IPS DF 6.9 (cell line): ENCODE data around the gene NELFCD.
"Not testable (repeated sequence)": the region's sequence is repeated elsewhere in the genome, so short reads cannot be mapped to it uniquely, and the experiment has no call there.

ENCODE experiments used
- DNase-seq: peaks from one replicate; pipeline ENCODE4 v3.0.0-alpha.2; 2013; ENCODE audit warnings: low read depth, low spot score
- H3K27ac ChIP-seq: one replicate; pipeline ENCODE4 v1.5.1; 2013; ENCODE audit warnings: low read length, control low read depth
- H3K27me3 ChIP-seq: 2 replicates; pipeline ENCODE4 v1.6.1; 2013; ENCODE audit warnings: mild to moderate bottlenecking, low read length; ENCODE audit not compliant: control insufficient read depth, insufficient read depth
- H3K36me3 ChIP-seq: 2 replicates; pipeline ENCODE4 v1.6.1; 2013; ENCODE audit warnings: low read length; ENCODE audit not compliant: control insufficient read depth, insufficient read depth
- H3K4me1 ChIP-seq: 2 replicates; pipeline ENCODE4 v1.6.1; 2013; ENCODE audit warnings: low read length; ENCODE audit not compliant: control insufficient read depth, insufficient read depth
- H3K4me3 ChIP-seq: 2 replicates; pipeline ENCODE4 v1.5.1; 2013; ENCODE audit warnings: mild to moderate bottlenecking, low read length
- H3K9me3 ChIP-seq: 2 replicates; pipeline ENCODE4 v1.6.1; 2013; ENCODE audit warnings: low read length, inconsistent platforms; ENCODE audit not compliant: control insufficient read depth, insufficient read depth
- WGBS: extraction: QIAGEN DNeasy Blood & Tissue Kit; methylation state at CpG from one replicate; pipeline ENCODE4 v1.1.7; 2013; ENCODE audit warnings: mixed read lengths, missing lambda C conversion rate; ENCODE audit not compliant: insufficient read length, insufficient coverage; 5-methylcytosine and 5-hydroxymethylcytosine counted together

NELFCD gene

GRCh38 chr20:58980711-58981627, at the start of gene NELFCD:
NELFCD (plus strand) TSS chr20:58981256; CDS start chr20:58981310, 54 bp downstream.
- Histone ChIP-seq H3K4me3 (peak within 1 kb of the TSS; percentile 71), H3K4me1 (peaks cover 3% of the 10 kb centered on the region; the same call in 1 of the 2 replicates), H3K36me3 (no peaks in the 10 kb centered on the region), H3K27me3 (no peaks in the 10 kb centered on the region), H3K27ac (no peak within 1 kb of the TSS), H3K9me3 (no peaks in the 10 kb centered on the region)
- DNase-seq = peak; percentile 43
- no CpG with 5 or more reads among the region's 109 CpGs for WGBS

- Histone ChIP-seq H3K4me3 (no peak overlapping the region), H3K27ac (no peak overlapping the region), H3K9me3 (no peaks in the 10 kb centered on the region), H3K27me3 (no peaks in the 10 kb centered on the region), H3K36me3 (no peaks in the 10 kb centered on the region), H3K4me1 (no peaks in the 10 kb centered on the region)
- no peak for DNase-seq
- no CpG with 5 or more reads among the region's 5 CpGs for WGBS
Measured at GRCh38 chr20:58932170-58932569, 48.9 kb upstream of the NELFCD start.

GRCh38 chr20:58938078-58938477, 43.0 kb upstream of the NELFCD start:
- H3K9me3 ChIP-seq = no peaks in the 10 kb centered on the region
- H3K4me1 ChIP-seq = no peaks in the 10 kb centered on the region
- no peaks in the 10 kb centered on the region for H3K27me3 ChIP-seq
- no peak for DNase-seq
- H3K36me3 ChIP-seq = no peaks in the 10 kb centered on the region
- H3K27ac ChIP-seq = no peak overlapping the region
- no CpG with 5 or more reads among the region's 2 CpGs for WGBS
- no peak overlapping the region for H3K4me3 ChIP-seq

- H3K27ac ChIP-seq = no peak overlapping the region
- no peaks in the 10 kb centered on the region for H3K9me3 ChIP-seq
- no peak for DNase-seq
- no peaks in the 10 kb centered on the region for H3K4me1 ChIP-seq
- no peaks in the 10 kb centered on the region for H3K27me3 ChIP-seq
- no peak overlapping the region for H3K4me3 ChIP-seq
- H3K36me3 ChIP-seq = no peaks in the 10 kb centered on the region
- WGBS = no CpG with 5 or more reads among the region's 1 CpG
Measured at GRCh38 chr20:58938541-58938940, 42.5 kb upstream of the NELFCD start.

GRCh38 chr20:58941471-58941870, 39.6 kb upstream of the NELFCD start:
- no CpG with 5 or more reads among the region's 3 CpGs for WGBS
- no peak overlapping the region for H3K27ac ChIP-seq
- no peak for DNase-seq
- H3K9me3 ChIP-seq = no peaks in the 10 kb centered on the region
- no peak overlapping the region for H3K4me3 ChIP-seq
- no peaks in the 10 kb centered on the region for H3K36me3 ChIP-seq
- H3K4me1 ChIP-seq = no peaks in the 10 kb centered on the region
- H3K27me3 ChIP-seq = no peaks in the 10 kb centered on the region

- DNase-seq = no peak
- Histone ChIP-seq H3K9me3 (no peaks in the 10 kb centered on the region), H3K27me3 (no peaks in the 10 kb centered on the region), H3K36me3 (no peaks in the 10 kb centered on the region), H3K4me1 (no peaks in the 10 kb centered on the region), H3K27ac (no peak overlapping the region), H3K4me3 (no peak overlapping the region)
- no CpG with 5 or more reads among the region's 4 CpGs for WGBS
Measured at GRCh38 chr20:58942549-58942948, 38.5 kb upstream of the NELFCD start.

- no CpG with 5 or more reads among the region's 5 CpGs for WGBS
- Histone ChIP-seq H3K36me3 (no peaks in the 10 kb centered on the region), H3K27me3 (no peaks in the 10 kb centered on the region), H3K4me3 (no peak overlapping the region), H3K9me3 (no peaks in the 10 kb centered on the region), H3K4me1 (no peaks in the 10 kb centered on the region), H3K27ac (no peak overlapping the region)
- no peak for DNase-seq
Measured at GRCh38 chr20:58944610-58945009, 36.4 kb upstream of the NELFCD start.

- H3K27me3 ChIP-seq = no peaks in the 10 kb centered on the region
- no peaks in the 10 kb centered on the region for H3K36me3 ChIP-seq
- H3K9me3 ChIP-seq = no peaks in the 10 kb centered on the region
- no peak overlapping the region for H3K27ac ChIP-seq
- no peak overlapping the region for H3K4me3 ChIP-seq
- H3K4me1 ChIP-seq = no peaks in the 10 kb centered on the region
- DNase-seq = no peak
- WGBS = no CpG with 5 or more reads among the region's 10 CpGs
Measured at GRCh38 chr20:58945965-58946631, 35.0 kb upstream of the NELFCD start.

GRCh38 chr20:58947797-58948388, 33.2 kb upstream of the NELFCD start:
- not testable (repeated sequence) for DNase-seq, H3K9me3 ChIP-seq, H3K27me3 ChIP-seq, H3K27ac ChIP-seq, H3K36me3 ChIP-seq, H3K4me1 ChIP-seq, H3K4me3 ChIP-seq
- no CpG with 5 or more reads among the region's 7 CpGs for WGBS

GRCh38 chr20:58950603-58951002, 30.5 kb upstream of the NELFCD start:
- DNase-seq = no peak
- no peaks in the 10 kb centered on the region for H3K27me3 ChIP-seq
- WGBS = no CpG with 5 or more reads among the region's 5 CpGs
- H3K4me1 ChIP-seq = no peaks in the 10 kb centered on the region
- H3K9me3 ChIP-seq = no peaks in the 10 kb centered on the region
- no peak overlapping the region for H3K4me3 ChIP-seq
- H3K27ac ChIP-seq = no peak overlapping the region
- H3K36me3 ChIP-seq = no peaks in the 10 kb centered on the region
